ENCODE data around the gene TLL1. TPM values are rescaled to one million over a fixed set of nuclear protein-coding genes. Genes with fewer than 3 reads are reported as not detected.

The TLL1 gene
- total and polyA plus RNA-seq, 2 experiments from 2014 or later = 0.06 TPM; not detected in 1

DNA sequence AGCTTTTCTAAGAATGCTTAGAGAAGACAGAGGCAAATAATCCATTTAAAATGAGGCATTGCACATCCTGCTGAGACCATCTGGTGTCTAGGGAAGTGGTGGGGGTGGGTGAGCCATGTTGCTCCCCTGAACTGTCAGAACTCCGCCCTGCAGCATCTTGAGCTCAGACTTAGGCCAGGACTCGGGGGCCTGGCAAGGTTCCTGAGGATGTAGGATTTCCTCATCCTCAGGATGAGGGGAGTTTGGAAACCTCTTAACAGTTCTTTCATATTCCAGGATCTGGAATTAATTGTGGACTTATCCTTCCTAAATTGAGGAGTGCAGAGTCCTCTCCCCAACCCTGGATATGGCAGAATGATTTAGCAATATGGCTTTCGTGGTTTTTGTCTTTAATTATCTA is 6.6 kb downstream of the TLL1 start:
- TF ChIP-seq, protein P1, sequence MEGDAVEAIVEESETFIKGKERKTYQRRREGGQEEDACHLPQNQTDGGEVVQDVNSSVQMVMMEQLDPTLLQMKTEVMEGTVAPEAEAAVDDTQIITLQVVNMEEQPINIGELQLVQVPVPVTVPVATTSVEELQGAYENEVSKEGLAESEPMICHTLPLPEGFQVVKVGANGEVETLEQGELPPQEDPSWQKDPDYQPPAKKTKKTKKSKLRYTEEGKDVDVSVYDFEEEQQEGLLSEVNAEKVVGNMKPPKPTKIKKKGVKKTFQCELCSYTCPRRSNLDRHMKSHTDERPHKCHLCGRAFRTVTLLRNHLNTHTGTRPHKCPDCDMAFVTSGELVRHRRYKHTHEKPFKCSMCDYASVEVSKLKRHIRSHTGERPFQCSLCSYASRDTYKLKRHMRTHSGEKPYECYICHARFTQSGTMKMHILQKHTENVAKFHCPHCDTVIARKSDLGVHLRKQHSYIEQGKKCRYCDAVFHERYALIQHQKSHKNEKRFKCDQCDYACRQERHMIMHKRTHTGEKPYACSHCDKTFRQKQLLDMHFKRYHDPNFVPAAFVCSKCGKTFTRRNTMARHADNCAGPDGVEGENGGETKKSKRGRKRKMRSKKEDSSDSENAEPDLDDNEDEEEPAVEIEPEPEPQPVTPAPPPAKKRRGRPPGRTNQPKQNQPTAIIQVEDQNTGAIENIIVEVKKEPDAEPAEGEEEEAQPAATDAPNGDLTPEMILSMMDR (IDR thresholded peaks at IDR 0.05; ENCODE audit: low read depth, low read length) = no peak
- no peaks in the 10 kb centered on the region for H3K9me3 ChIP-seq (ENCODE audit: low read depth)
- H3K4me3 ChIP-seq = no peak overlapping the region
- no peak overlapping the region for H3K27ac ChIP-seq
- peak in 1 of 2 donors; percentile 3 for DNase-seq (ENCODE audit: low read depth in 1 of 2, low spot score in 1 of 2)
- H3K27me3 ChIP-seq = peaks cover 19% of the 10 kb centered on the region
- peaks cover 2% of the 10 kb centered on the region for H3K4me1 ChIP-seq (ENCODE audit: low read depth)
- H3K36me3 ChIP-seq = no peaks in the 10 kb centered on the region

DNA sequence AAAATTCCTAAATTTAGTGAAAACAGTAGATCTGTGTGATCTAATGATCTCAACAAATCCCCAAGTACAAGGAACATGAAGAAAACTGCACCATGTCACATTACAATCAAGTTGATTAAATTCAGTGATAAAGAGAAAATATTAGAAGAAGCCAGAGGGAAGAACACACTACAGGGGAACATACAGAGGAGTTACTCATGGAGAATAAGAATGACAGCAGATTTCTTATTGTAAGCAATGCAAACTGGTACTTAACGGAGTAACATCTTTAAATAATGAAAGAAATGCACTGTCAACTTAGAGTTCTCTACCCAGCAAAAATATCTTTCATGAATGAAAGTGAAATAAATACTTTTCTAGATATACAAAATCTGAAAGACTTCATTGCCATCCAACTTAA is 21.1 kb downstream of the TLL1 start:
- Histone ChIP-seq H3K4me3 (no peak overlapping the region), H3K27me3 (no peaks in the 10 kb centered on the region), H3K4me1 (ENCODE audit: low read depth) (no peaks in the 10 kb centered on the region), H3K27ac (no peak overlapping the region), H3K36me3 (no peaks in the 10 kb centered on the region), H3K9me3 (ENCODE audit: low read depth) (no peaks in the 10 kb centered on the region)
- no peak for DNase-seq (ENCODE audit: low read depth in 1 of 2, low spot score in 1 of 2)
- TF ChIP-seq, protein P1 (IDR thresholded peaks at IDR 0.05; ENCODE audit: low read depth, low read length) = no peak

DNA sequence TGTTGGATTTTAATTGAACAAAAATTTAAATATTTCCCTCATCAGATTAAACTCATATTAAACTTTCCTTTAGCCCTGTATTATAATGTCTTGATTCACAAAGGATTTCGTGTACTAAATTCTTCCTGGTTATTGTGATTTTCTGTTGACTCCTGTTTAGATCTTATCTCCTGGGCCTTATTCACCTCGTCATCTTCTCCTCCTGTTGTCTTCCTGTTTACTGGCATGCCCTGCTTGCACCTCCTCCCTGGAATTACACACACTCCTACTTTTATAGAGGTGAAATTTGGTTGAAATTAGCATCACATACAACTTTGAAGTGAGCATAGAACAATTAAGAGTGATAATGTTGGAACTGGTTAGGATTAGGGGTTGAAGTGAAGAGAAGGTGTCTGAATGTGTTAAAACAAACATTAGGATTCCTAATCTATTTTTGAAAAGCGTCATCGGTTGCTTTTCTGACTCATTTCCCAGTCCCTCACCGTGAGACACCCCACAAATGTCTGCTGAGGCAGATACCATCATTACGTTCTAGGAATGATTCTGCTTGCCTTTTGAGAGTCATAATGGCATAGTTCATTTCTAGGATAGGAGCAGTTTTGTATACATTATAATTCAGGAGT is 32.5 kb downstream of the TLL1 start:
- H3K27me3 ChIP-seq = no peaks in the 10 kb centered on the region
- H3K27ac ChIP-seq = no peak overlapping the region
- H3K4me1 ChIP-seq (ENCODE audit: low read depth) = no peaks in the 10 kb centered on the region
- H3K4me3 ChIP-seq = no peak overlapping the region
- DNase-seq (ENCODE audit: low read depth in 1 of 2, low spot score in 1 of 2) = peak in 1 of 2 donors; percentile 40
- H3K9me3 ChIP-seq (ENCODE audit: low read depth) = no peaks in the 10 kb centered on the region
- TF ChIP-seq, protein P1 (IDR thresholded peaks at IDR 0.05; ENCODE audit: low read depth, low read length) = no peak
- H3K36me3 ChIP-seq = no peaks in the 10 kb centered on the region

DNA sequence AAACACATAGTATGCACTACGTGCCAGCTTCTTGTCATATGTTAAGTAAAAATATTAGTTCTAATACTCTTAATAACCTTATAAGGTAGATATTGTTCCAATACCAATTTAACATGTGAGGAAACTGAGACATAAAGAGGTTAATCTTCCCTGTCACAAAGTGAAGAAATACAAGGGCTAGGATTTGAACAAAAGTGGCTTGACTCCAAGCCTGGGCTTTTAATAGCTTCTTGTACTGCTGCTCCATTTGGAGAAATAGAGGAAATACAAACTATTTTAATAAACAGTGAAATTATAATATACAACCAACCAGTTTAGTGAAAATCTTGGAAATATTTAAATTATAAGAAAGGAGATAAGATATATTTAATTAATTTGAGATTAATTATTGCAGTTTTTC is 33.2 kb downstream of the TLL1 start:
- no peaks in the 10 kb centered on the region for H3K9me3 ChIP-seq (ENCODE audit: low read depth)
- no peak overlapping the region for H3K4me3 ChIP-seq
- TF ChIP-seq, protein P1 (IDR thresholded peaks at IDR 0.05; ENCODE audit: low read depth, low read length) = no peak
- no peaks in the 10 kb centered on the region for H3K36me3 ChIP-seq
- no peaks in the 10 kb centered on the region for H3K27me3 ChIP-seq
- DNase-seq (ENCODE audit: low read depth in 1 of 2, low spot score in 1 of 2) = peak in 1 of 2 donors; percentile 46
- no peak overlapping the region for H3K27ac ChIP-seq
- H3K4me1 ChIP-seq (ENCODE audit: low read depth) = no peaks in the 10 kb centered on the region

DNA sequence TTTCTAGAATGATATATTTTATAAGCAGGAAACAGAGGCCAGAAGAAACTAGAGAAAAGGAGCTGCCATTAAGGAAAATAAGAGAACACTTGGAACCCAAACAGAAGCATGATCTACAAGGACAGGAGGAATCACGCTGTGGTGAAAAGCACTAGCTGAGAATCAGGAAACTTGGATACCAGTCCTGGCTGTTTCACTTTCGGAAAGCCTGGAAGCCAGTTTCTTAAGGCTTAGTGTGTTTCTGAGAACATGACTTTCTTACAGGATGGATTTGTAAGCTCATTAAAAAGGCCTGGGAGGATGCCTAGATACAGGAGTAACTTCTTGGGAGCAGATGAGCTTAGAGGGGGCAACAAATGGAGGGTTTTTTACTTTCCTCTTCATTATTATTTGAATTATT is 36.9 kb downstream of the TLL1 start:
- Histone ChIP-seq H3K36me3 (no peaks in the 10 kb centered on the region), H3K9me3 (ENCODE audit: low read depth) (no peaks in the 10 kb centered on the region), H3K27me3 (no peaks in the 10 kb centered on the region), H3K27ac (no peak overlapping the region), H3K4me3 (no peak overlapping the region), H3K4me1 (ENCODE audit: low read depth) (no peaks in the 10 kb centered on the region)
- peak in 1 of 2 donors; percentile 9 for DNase-seq (ENCODE audit: low read depth in 1 of 2, low spot score in 1 of 2)
- TF ChIP-seq, protein P1 (IDR thresholded peaks at IDR 0.05; ENCODE audit: low read depth, low read length) = no peak
